Upper lobe of left lung (tissue), 6 donors: ENCODE data around the gene HINFP. TPM values are rescaled to one million over a fixed set of nuclear protein-coding genes. Genes with fewer than 3 reads are reported as not detected.

Source experiments
- ATAC-seq, 2 donors: fragments of 200-7000 bp; cut with Tn5 transposase; one replicate each; pipeline ENCODE4 v1.9.1; 2022; ENCODE audit warnings: mild to moderate bottlenecking in 2 of 2, moderate library complexity in 2 of 2; ENCODE audit not compliant: low FRiP score in 2 of 2
- DNase-seq, 2 donors: peaks; one replicate each; pipeline ENCODE4 v3.0.0-alpha.2; 2019 to 2020
- H3K27ac ChIP-seq, 4 donors: fragments of 200-600 bp; sonication (generic); one replicate each; pipeline ENCODE4 v1.5.1; 2016 to 2019
- H3K27me3 ChIP-seq, 4 donors: fragments of 200-600 bp; sonication (generic); one replicate each; pipeline ENCODE4 v1.5.1; 2017 to 2019
- H3K36me3 ChIP-seq, 4 donors: fragments of 200-600 bp; sonication (generic); one replicate each; pipeline ENCODE4 v1.5.1; 2016 to 2019
- H3K4me1 ChIP-seq, 4 donors: fragments of 200-600 bp; sonication (generic); one replicate each; pipeline ENCODE4 v1.5.1; 2018 to 2019
- H3K4me3 ChIP-seq, 4 donors: fragments of 200-600 bp; sonication (generic); one replicate each; pipeline ENCODE4 v1.5.1; 2017 to 2019; ENCODE audit warnings: mild to moderate bottlenecking in 2 of 4, moderate library complexity in 1 of 4
- H3K9me3 ChIP-seq, 4 donors: fragments of 200-600 bp; sonication (generic); one replicate each; pipeline ENCODE4 v1.5.1; 2018 to 2019
- EP300 ChIP-seq, 4 donors: sonication (generic); formaldehyde crosslinking; IDR thresholded peaks; one replicate each; pipeline ENCODE4 v1.5.1; 2017; ENCODE audit warnings: antibody characterized with exemption in 4 of 4, control low read depth in 2 of 4
- POLR2A ChIP-seq, 4 donors: fragments of 450-650 bp; IDR thresholded peaks; one replicate each; pipeline ENCODE4 v1.5.1; 2016 to 2017; ENCODE audit warnings: antibody characterized with exemption in 4 of 4, mild to moderate bottlenecking in 2 of 4
- POLR2AphosphoS5 ChIP-seq, 2 donors: sonication (generic); formaldehyde crosslinking; IDR thresholded peaks; one replicate each; pipeline ENCODE4 v1.5.1; 2017; ENCODE audit warnings: antibody characterized with exemption in 2 of 2
- WGBS, 2 donors: methylation state at CpG; one replicate each; pipeline ENCODE4 v1.1.5; 2017 to 2018; 5-methylcytosine and 5-hydroxymethylcytosine counted together
- total RNA-seq, 6 donors: library from RNA; depleted of rRNA in 4 of 6; stranded (reverse); fragments of >200 nt in 4 of 6; gene quantifications; one replicate each; pipeline versions ENCODE4 v1.1.0 to v1.2.1, GENCODE V29; 2016 to 2021
- TF ChIP-seq, protein P1 (sequence below), 6 experiments: fragments of 450-650 bp in 4 of 6; fragments of 200-600 bp in 2 of 6; sonication (generic) in 2 of 6; IDR thresholded peaks; one replicate each; pipeline ENCODE4 v1.5.1; 2016 to 2019; ENCODE audit warnings: antibody characterized with exemption in 6 of 6
- donor health status: DM: no; HTN: no; CAD: no; lungs with moderate emphysema.
- donor health status: DM: no; HTN: yes; CAD: no; lungs with severe emphysema.

Gene HINFP
- total RNA-seq, 6 donors from 2014 or later, result 22.3 to 90.1 (median 25.6) TPM

DNA sequence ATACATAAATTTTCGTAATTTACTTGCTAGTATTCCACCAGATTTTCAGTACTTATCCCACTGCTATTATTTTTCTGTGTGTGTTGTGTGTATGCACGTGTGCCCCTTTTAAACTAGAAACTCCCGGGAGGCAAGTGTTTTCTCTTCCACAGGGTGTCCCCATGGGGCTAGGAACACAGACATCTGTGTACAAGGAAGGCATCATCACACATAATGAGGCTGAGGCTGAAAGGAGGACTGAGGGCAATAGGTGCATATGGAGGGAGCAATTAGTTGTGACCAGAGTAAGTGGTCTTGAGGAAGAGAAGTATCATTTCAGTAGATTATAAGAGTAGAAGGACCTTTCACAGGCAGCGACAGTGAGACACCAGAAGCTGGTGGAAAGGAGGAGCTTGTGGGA, 17.6 kb upstream of the HINFP start:
- 60 to 63% methylated on average over 4 of the region's 4 CpGs for WGBS, 2 donors
- ATAC-seq, result no peak
- peaks cover 36 to 49% (median 37%) of the 10 kb centered on the region in 4 donors for H3K4me1 ChIP-seq
- H3K27ac ChIP-seq, result peak overlapping the region in 2 of 4 donors; percentile 88 to 92
- no peaks in the 10 kb centered on the region for H3K36me3 ChIP-seq
- H3K4me3 ChIP-seq, result no peak overlapping the region
- no peaks in the 10 kb centered on the region for H3K9me3 ChIP-seq
- DNase-seq, result no peak
- TF ChIP-seq POLR2A (IDR thresholded peaks at IDR 0.05), result no peak
- TF ChIP-seq, protein P1, sequence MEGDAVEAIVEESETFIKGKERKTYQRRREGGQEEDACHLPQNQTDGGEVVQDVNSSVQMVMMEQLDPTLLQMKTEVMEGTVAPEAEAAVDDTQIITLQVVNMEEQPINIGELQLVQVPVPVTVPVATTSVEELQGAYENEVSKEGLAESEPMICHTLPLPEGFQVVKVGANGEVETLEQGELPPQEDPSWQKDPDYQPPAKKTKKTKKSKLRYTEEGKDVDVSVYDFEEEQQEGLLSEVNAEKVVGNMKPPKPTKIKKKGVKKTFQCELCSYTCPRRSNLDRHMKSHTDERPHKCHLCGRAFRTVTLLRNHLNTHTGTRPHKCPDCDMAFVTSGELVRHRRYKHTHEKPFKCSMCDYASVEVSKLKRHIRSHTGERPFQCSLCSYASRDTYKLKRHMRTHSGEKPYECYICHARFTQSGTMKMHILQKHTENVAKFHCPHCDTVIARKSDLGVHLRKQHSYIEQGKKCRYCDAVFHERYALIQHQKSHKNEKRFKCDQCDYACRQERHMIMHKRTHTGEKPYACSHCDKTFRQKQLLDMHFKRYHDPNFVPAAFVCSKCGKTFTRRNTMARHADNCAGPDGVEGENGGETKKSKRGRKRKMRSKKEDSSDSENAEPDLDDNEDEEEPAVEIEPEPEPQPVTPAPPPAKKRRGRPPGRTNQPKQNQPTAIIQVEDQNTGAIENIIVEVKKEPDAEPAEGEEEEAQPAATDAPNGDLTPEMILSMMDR (IDR thresholded peaks at IDR 0.05), result no peak
- H3K27me3 ChIP-seq, result no peaks in the 10 kb centered on the region

- DNase-seq, result peak; percentile 96 to 98
- Histone ChIP-seq H3K36me3 (peaks cover 9 to 19% (median 13%) of the 10 kb centered on the region in 4 donors), H3K27me3 (no peaks in the 10 kb centered on the region), H3K4me1 (peaks cover 29 to 53% (median 32%) of the 10 kb centered on the region in 4 donors), H3K9me3 (no peaks in the 10 kb centered on the region), H3K4me3 (peak within 1 kb of the TSS; percentile 67 to 99 (median 86)), H3K27ac (peak within 1 kb of the TSS; percentile 81 to 93 (median 87))
- TF ChIP-seq, protein P1 (IDR thresholded peaks at IDR 0.05), result no peak
- TF ChIP-seq EP300 (IDR thresholded peaks at IDR 0.05) (no peak), POLR2AphosphoS5 (IDR thresholded peaks at IDR 0.05) (peak; percentile 37 to 74), POLR2A (IDR thresholded peaks at IDR 0.05) (peak in 2 of 4 donors; percentile 24 to 71)
- peak; percentile 94 to 96 for ATAC-seq
- WGBS, 2 donors, result 1 to 2% methylated on average over 16 to 28 of the region's 49 CpGs
These were observed 14.5 kb upstream of the HINFP start, which contains the start of gene C2CD2L for GRCh38 chr11:119106564-119107537. TSS of gene C2CD2L (plus strand) at chr11:119107344. CDS start at chr11:119107742, 398 bp downstream.

GRCh38 chr11:119107538-119108145, 13.7 kb upstream of the HINFP start:
- Histone ChIP-seq H3K4me1 (peaks cover 29 to 50% (median 31%) of the 10 kb centered on the region in 4 donors), H3K4me3 (peak overlapping the region; percentile 67 to 99 (median 86)), H3K27me3 (no peaks in the 10 kb centered on the region), H3K9me3 (no peaks in the 10 kb centered on the region), H3K27ac (peak overlapping the region; percentile 81 to 93 (median 87)), H3K36me3 (peaks cover 17 to 27% (median 20%) of the 10 kb centered on the region in 4 donors)
- WGBS, 2 donors, result 0% methylated on average over 11 to 20 of the region's 65 CpGs
- DNase-seq (no peak), ATAC-seq (peak in 1 of 2 donors; percentile 35)
- TF ChIP-seq POLR2AphosphoS5 (IDR thresholded peaks at IDR 0.05) (no peak), POLR2A (IDR thresholded peaks at IDR 0.05) (no peak), EP300 (IDR thresholded peaks at IDR 0.05) (no peak)
- TF ChIP-seq, protein P1 (IDR thresholded peaks at IDR 0.05), result no peak

GRCh38 chr11:119108146-119108856, 13.1 kb upstream of the HINFP start:
- Histone ChIP-seq H3K4me1 (peaks cover 23 to 44% (median 25%) of the 10 kb centered on the region in 4 donors), H3K36me3 (peaks cover 20 to 34% (median 26%) of the 10 kb centered on the region in 4 donors), H3K9me3 (no peaks in the 10 kb centered on the region), H3K27me3 (no peaks in the 10 kb centered on the region), H3K4me3 (peak overlapping the region; percentile 67 to 99 (median 86)), H3K27ac (peak overlapping the region; percentile 81 to 93 (median 87))
- ATAC-seq (no peak), DNase-seq (peak in 1 of 2 donors; percentile 68)
- 10 to 20% methylated on average over 5 to 8 of the region's 8 CpGs for WGBS, 2 donors
- TF ChIP-seq EP300 (IDR thresholded peaks at IDR 0.05) (no peak), POLR2A (IDR thresholded peaks at IDR 0.05) (no peak), POLR2AphosphoS5 (IDR thresholded peaks at IDR 0.05) (no peak)
- TF ChIP-seq, protein P1 (IDR thresholded peaks at IDR 0.05), result no peak
